ENCODE measurements around the gene ARID4B. TPM values are rescaled to one million over a fixed set of nuclear protein-coding genes. Genes with fewer than 3 reads are reported as not detected.

Gene ARID4B
- total RNA-seq, 1 experiment from 2014 or later: 28.3 TPM

- DNase-seq (ENCODE audit: low read depth, low spot score) (no peak), ATAC-seq (no peak)
- no peaks in the 10 kb centered on the region for H3K9me3 ChIP-seq (ENCODE audit: control insufficient read depth in 1 of 2, insufficient read depth in 1 of 2, low read depth in 1 of 2, low read length in 2 of 2)
- H2AFZ ChIP-seq (ENCODE audit: low read depth, low read length, poor library complexity, severe bottlenecking): no peak overlapping the region
- H3K79me2 ChIP-seq (ENCODE audit: insufficient read depth, low read length): peaks cover 29% of the 10 kb centered on the region
- POLR2A ChIA-PET: no interaction called here
- H4K20me1 ChIP-seq (ENCODE audit: insufficient read depth): no peaks in the 10 kb centered on the region; the same call in 1 of the 2 replicates
- no peak overlapping the region for H3K4me3 ChIP-seq (replicated peaks in 1 of 2; ENCODE audit: low read depth in 1 of 2, low read length in 2 of 2)
- RAD21 ChIA-PET (ENCODE audit: low non-redundant PET in 1 of 2, low total read pairs in 2 of 2, uncharacterized antibody in 2 of 2, unreplicated experiment in 2 of 2): no interaction called here
- no peak for TF ChIP-seq CTCF (IDR thresholded peaks at IDR 0.05 in 2 of 3, conservative IDR thresholded peaks at IDR 0.05 in 1 of 3; ENCODE audit: borderline replicate concordance in 1 of 3, insufficient read depth in 1 of 3, low read depth in 2 of 3, low read length in 2 of 3)
- no peak for TF ChIP-seq ELF1 (IDR thresholded peaks at IDR 0.05; ENCODE audit: borderline replicate concordance, low read depth)
- no peak for TF ChIP-seq POLR2AphosphoS5 (IDR thresholded peaks at IDR 0.05; ENCODE audit: low read depth, low read length)
- no peak for TF ChIP-seq ZNF274 (IDR thresholded peaks at IDR 0.05; ENCODE audit: low read depth, low read length)
- TF ChIP-seq ZBTB33 (IDR thresholded peaks at IDR 0.05; ENCODE audit: extremely low read depth, insufficient replicate concordance, low read length): no peak
- no peak for TF ChIP-seq JUND (IDR thresholded peaks at IDR 0.05)
- TF ChIP-seq ATF3 (IDR thresholded peaks at IDR 0.05): no peak
- TF ChIP-seq EZH2phosphoT487 (IDR thresholded peaks at IDR 0.05; ENCODE audit: borderline replicate concordance): no peak
- no peak for TF ChIP-seq YY1 (IDR thresholded peaks at IDR 0.05; ENCODE audit: extremely low read depth, insufficient replicate concordance, low read depth, low read length)
- BruUV-seq (replicated peaks): no TSS peak
- intact Hi-C loops (cut with micrococcal nuclease): no loop called here
- peaks cover 31 to 56% of the 10 kb centered on the region in 2 experiments for H3K36me3 ChIP-seq (ENCODE audit: control insufficient read depth in 1 of 2, insufficient read depth in 2 of 2, low read length in 2 of 2)
- H3K27ac ChIP-seq (ENCODE audit: low read depth, low read length): no peak overlapping the region
- H3K27me3 ChIP-seq (ENCODE audit: insufficient read depth, low read length): no peaks in the 10 kb centered on the region
- no peak overlapping the region for H3K9ac ChIP-seq (ENCODE audit: low read length)
- no peaks in the 10 kb centered on the region for H3K9me2 ChIP-seq (ENCODE audit: insufficient read depth)
- peaks cover 0 to 4% of the 10 kb centered on the region in 2 experiments; a peak in 1 of 4 replicates for H3K4me1 ChIP-seq (ENCODE audit: control insufficient read depth in 1 of 2, insufficient read depth in 2 of 2, low read length in 2 of 2)
- CTCF ChIA-PET: no interaction called here
- no peak overlapping the region for H3K4me2 ChIP-seq (ENCODE audit: low read length)
Measured at GRCh38 chr1:235152235-235152634, 175.7 kb downstream of the ARID4B start.
